Inferior parietal cortex (tissue), 1 donor: Measurements from ENCODE around the gene PTPA.
"Not testable (repeated sequence)": the region's sequence is repeated elsewhere in the genome, so short reads cannot be mapped to it uniquely, and the experiment has no call there.

ENCODE experiments used
- DNase-seq: peaks from one replicate; pipeline ENCODE4 v3.0.0-alpha.2; 2016; ENCODE audit errors: extremely low spot score

Gene PTPA

GRCh38 chr9:129109537-129109903 is 1.7 kb upstream of the PTPA start:
- no peak for DNase-seq

DNA sequence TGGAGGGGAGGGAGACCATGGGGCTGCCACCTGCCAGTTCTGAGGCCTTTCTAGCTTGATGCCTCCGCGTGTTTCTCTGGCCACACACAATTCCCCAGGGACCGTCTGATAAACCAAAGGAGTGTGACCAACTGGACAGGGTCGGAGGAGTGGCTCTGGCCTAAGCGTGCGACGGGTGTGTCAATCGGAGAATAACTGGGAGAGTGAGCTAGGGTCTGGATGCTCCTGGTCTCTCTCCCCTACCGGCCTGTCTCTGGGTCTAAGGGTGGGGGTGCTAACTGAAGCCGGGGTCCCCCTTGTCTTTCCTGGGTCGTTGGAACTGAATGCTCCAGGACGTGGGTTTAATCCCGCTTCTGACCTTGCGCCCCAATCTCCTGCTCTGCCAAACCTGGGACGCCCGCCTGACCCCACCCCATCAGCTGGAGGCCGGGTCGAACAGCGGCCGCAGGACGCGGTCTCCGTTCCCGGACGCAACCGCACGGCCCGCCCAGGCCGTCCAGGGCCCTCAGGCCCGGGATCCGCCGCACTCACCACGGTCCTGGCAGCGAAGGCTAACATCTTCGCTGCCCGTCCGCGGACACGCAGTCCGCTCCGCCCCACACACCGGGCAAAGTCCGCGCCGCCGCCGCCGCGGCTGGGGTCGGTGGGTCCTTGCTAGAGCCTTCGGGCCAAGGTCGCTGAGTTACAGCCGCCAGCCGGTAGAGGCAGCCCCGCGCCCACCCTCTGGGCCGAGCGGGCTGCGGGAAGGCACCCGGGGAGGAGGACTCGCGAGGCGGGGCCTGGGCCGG is 1.1 kb upstream of the PTPA start:
- no peak for DNase-seq

DNA sequence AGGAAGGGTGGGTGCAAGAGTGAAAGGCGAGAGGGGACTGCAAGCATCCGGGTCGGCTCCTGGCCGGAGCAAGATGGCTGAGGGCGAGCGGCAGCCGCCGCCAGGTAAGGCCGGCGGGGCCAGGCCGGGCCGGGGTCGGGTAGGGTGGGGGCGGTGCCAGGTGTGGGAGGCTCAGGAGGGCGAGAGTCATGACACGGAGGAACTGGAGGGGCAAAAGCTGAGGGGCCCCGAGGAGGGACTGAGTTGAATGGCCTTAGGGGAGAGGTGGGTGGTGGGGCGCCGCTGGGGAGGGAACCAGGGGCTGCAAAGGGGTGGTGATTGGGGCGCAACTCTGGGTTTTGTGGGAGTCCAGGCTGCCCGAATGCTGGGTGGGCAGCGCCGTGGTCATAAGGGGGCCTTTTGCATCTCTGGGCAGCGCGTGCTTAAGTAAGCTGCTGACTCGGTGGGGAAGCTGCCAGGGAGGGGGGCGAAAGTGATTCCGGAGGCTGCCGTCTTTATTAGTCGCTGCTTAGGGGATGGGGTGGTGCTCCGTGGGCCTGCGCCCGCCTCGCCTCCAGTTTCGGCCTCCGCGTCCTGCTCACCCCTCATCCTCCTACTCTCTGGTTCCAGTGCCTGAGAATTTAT is 425 bp downstream of the PTPA start:
- DNase-seq: no peak

DNA sequence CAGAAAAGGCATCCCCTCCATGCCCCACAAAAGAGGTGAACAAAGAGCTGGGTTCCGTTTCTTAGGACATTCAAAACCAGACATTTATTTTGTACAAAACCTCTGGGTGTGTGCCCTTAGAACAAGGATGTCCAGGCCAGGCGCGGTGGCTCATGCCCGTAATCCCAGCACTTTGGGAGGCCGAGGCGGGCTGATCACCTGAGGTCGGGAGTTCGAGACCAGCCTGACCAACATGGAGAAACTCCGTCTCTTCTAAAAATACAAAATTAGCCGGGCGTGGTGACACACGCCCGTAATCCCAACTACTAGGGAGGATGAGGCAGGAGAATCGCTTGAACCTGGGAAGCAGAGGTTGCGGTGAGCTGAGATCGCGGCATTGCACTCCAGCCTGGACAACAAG is 1.3 kb downstream of the PTPA start:
- not testable (repeated sequence) for DNase-seq

- no peak for DNase-seq
Measured at GRCh38 chr9:129113645-129114304, 2.6 kb downstream of the PTPA start.

GRCh38 chr9:129118799-129119198 is 7.6 kb downstream of the PTPA start:
- DNase-seq: no peak

DNA sequence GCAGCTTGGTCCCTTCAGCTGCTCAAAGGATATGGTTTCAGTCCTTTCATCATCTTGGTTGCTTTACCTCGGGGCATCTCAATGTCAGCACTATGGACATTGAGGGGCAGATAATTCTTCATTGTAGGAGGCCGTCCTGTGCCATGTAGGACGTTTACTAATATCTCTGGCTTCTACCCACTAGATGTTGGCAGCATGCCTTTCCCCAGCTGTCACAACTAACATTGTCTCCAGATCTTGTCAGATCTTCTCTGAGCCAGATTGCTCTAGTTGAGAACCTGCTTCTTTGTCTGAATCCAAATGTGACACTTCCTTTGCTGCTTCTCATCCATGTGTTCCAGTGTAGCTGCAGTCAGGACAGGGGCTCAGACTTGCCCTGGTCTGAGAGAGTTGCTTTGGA is 10.3 kb downstream of the PTPA start:
- DNase-seq: peak; percentile 68

- no peak for DNase-seq
Measured at GRCh38 chr9:129122133-129122532, 10.9 kb downstream of the PTPA start.

DNA sequence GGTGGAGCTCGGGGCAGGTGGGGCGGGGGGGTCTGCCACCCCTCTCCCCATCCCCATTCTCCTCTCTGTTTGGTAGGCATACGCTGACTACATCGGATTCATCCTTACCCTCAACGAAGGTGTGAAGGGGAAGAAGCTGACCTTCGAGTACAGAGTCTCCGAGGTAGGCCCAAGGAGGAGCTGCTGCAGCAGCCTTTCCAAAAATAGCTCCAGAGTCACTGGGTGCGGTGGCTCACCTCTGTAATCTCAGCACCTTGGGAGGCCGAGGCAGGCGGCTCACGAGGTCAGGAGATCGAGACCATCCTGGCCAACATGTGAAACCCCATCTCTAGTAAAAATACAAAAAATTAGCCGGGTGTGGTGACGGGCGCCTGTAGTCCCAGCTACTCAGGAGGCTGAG is 11.8 kb downstream of the PTPA start:
- not testable (repeated sequence) for DNase-seq

GRCh38 chr9:129124506-129125069 is 13.4 kb downstream of the PTPA start:
- no peak for DNase-seq

DNA sequence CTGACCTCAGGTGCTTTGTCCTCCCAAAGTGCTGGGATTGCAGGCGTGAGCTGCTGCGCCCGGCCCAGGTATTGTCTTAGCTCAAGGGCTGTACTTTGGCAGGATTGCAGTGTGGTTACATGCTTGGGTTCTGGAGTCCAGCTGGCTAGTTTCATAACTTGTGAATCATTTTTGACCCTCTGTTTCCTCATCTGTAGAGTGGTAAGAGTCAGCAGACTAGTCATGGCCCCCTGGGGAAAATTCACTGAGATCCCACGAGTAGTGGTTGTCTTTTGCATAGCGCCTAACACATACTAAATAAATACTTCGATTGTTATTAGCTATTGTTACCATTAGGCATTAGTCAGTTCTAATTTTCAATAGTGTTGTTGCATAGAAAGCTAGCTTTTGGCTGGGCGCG is 14.3 kb downstream of the PTPA start:
- DNase-seq: no peak

DNA sequence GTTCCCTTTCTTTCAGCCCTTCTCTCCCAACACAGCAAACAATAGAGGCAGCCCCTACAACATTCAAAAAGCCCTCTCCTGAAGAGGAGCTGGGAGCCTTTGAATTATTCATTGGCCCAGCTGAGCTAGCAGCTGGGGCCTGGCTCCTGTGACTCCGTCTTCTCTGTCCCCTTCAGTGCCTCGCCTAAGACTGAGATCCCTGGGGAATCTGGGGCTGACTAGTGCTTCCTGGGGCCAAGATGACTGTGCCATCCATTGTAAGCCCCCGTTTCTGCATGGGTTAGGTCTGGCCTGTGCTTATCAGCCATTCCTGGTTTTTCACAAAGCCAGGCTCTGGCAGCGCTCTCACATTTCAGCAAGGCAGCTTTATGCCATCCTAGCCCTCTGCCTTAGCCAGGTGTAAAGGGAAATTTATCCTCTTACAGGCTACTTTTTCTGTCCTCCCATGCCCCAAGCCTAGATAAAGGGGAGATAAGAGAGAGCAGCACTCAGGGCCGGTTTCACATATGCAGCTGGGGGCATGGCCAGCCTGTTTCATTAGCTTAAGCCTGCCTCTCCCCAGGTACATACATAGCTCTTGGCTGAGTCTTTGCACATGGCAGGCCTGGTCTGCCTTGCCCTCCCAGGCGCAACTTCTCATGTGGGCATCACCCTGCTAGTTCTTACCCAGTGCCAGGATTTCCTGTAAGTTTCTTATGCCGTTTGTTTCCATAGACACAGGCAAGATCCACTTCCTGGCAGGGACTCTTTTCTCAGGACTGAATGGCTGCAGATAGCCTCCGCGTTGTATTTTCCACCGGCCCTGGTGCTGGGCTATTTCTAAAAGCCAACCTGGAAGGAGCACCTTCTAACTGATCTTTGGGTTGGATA is 15.8 kb downstream of the PTPA start:
- DNase-seq: no peak

GRCh38 chr9:129128689-129129088 is 17.5 kb downstream of the PTPA start:
- no peak for DNase-seq

- DNase-seq: not testable (repeated sequence)
Measured at GRCh38 chr9:129130271-129130670, 19.1 kb downstream of the PTPA start.

DNA sequence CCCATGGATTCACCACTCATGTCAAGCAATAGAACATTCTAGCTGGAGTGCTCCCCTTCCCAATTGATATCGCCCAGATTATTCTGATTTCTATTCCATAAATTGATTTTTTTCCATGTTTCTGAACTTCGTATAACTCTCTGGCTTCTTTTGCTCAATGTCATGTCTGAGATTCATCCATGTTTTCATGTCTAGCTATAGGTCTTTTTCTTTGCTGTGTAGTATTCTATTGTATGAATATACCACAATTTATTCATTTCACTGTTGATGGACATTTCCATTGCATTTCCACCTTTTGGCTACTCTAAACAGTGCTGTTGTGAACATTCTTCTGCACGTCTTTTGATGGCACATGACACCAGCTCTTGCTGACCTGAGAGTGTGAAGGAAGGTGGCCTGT is 19.6 kb downstream of the PTPA start:
- no peak for DNase-seq

DNA sequence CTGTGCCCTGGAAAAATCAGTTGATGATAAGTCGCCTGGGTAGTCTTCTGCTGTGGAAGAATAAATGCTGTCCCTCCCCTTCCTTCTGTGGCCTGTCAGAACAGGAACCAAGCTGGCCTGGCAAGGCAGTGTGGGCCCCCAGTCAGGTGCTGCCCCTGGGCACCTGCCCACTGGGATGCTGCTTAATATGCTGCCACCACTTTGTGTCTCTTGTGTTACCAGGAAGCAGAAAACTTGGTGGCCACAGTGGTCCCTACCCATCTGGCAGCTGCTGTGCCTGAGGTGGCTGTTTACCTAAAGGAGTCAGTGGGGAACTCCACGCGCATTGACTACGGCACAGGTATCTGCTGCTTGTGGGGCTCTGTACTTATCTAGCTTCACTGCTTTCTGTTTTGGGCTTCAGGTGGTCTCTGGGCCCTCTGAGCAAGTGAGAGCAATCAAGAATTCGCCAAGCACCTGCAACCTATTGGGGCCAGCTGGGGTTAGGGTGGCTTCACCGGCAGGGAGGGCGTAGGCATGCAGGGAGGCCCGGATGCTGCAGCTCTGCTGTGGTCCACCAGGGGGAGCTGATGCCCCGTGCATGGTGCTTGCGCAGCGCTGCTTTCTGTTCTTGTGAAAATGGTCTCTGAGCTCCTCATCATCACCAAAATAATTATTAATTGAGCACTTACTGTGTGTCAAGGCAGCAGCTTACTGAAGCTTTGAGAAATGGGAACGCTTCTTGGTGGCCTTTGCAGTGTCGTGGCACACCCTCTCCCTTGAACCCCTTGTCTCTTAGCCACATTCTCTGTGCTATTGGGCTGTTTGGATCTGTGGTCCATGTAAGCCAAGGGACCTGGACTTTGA is 20.3 kb downstream of the PTPA start:
- peak; percentile 83 for DNase-seq

- no peak for DNase-seq
Measured at GRCh38 chr9:129133082-129133481, 21.9 kb downstream of the PTPA start.

DNA sequence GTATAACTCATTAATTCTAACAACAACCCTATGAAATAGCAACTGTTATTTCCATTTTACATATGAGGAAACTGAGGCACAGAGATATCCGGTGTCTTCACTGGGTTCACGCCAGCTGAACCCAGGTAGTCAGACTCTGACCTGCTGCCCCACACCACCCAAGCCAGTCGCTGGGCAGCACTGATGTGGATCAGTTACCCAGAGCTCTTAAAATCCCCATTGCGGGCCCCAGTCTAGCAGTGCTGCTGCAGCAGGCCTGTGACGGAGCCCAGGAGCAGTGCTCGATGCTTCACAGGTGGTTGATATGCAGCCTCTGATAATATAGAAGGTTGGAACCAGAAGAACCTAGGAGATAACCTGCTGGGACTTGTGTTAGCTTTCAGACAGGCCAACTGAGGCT is 24.3 kb downstream of the PTPA start:
- no peak for DNase-seq

GRCh38 chr9:129136446-129137035 is 25.3 kb downstream of the PTPA start:
- no peak for DNase-seq
